HEK293 (cell line): ENCODE measurements around the gene TGDS.
A peak's percentile ranks its signal among the peaks of the same experiment; 100 is the strongest.

Experiments
- FEZF1 ChIP-seq: fragments of 450-650 bp; formaldehyde crosslinking; IDR thresholded peaks from 2 replicates; pipeline ENCODE4 v1.5.1; 2016; ENCODE audit warnings: missing biosample characterization, missing genetic modification characterization
- INSM2 ChIP-seq: fragments of 450-650 bp; formaldehyde crosslinking; IDR thresholded peaks from 2 replicates; pipeline ENCODE4 v1.5.1; 2016; ENCODE audit warnings: missing biosample characterization, missing genetic modification characterization
- OVOL3 ChIP-seq: fragments of 450-650 bp; formaldehyde crosslinking; IDR thresholded peaks from 2 replicates; pipeline ENCODE4 v1.5.1; 2016; ENCODE audit warnings: missing biosample characterization, missing genetic modification characterization
- RBAK ChIP-seq: fragments of 450-650 bp; formaldehyde crosslinking; IDR thresholded peaks from 2 replicates; pipeline ENCODE4 v1.5.1; 2016; ENCODE audit warnings: missing biosample characterization, missing genetic modification characterization
- SCRT1 ChIP-seq: fragments of 450-650 bp; formaldehyde crosslinking; IDR thresholded peaks from 2 replicates; pipeline ENCODE4 v1.5.1; 2016; ENCODE audit warnings: missing biosample characterization, missing genetic modification characterization, borderline replicate concordance
- SCRT2 ChIP-seq: fragments of 450-650 bp; formaldehyde crosslinking; IDR thresholded peaks from 2 replicates; pipeline ENCODE4 v1.5.1; 2016; ENCODE audit warnings: missing biosample characterization, missing genetic modification characterization
- WT1 ChIP-seq: fragments of 450-650 bp; formaldehyde crosslinking; IDR thresholded peaks from 2 replicates; pipeline ENCODE4 v1.5.1; 2016; ENCODE audit warnings: missing biosample characterization, missing genetic modification characterization
- ZBTB1 ChIP-seq: fragments of 450-650 bp; formaldehyde crosslinking; IDR thresholded peaks from 2 replicates; pipeline ENCODE4 v1.5.1; 2016; ENCODE audit warnings: missing biosample characterization, missing genetic modification characterization
- ZFHX2 ChIP-seq: fragments of 450-650 bp; formaldehyde crosslinking; conservative IDR thresholded peaks from 2 replicates; pipeline ENCODE4 v1.5.1; 2016; ENCODE audit warnings: missing biosample characterization, missing genetic modification characterization
- ZNF10 ChIP-seq: fragments of 450-650 bp; formaldehyde crosslinking; IDR thresholded peaks from 2 replicates; pipeline ENCODE4 v1.5.1; 2017; ENCODE audit warnings: missing biosample characterization, missing genetic modification characterization
- ZNF16 ChIP-seq: fragments of 450-650 bp; formaldehyde crosslinking; IDR thresholded peaks from 2 replicates; pipeline ENCODE4 v1.5.1; 2016; ENCODE audit warnings: low read depth, missing biosample characterization, missing genetic modification characterization
- ZNF221 ChIP-seq: fragments of 450-650 bp; formaldehyde crosslinking; IDR thresholded peaks from 2 replicates; pipeline ENCODE4 v1.5.1; 2017; ENCODE audit warnings: missing biosample characterization, missing genetic modification characterization, borderline replicate concordance
- ZNF248 ChIP-seq: fragments of 450-650 bp; formaldehyde crosslinking; IDR thresholded peaks from 2 replicates; pipeline ENCODE4 v1.5.1; 2017; ENCODE audit warnings: missing biosample characterization, missing genetic modification characterization
- ZNF266 ChIP-seq: fragments of 450-650 bp; formaldehyde crosslinking; IDR thresholded peaks from 2 replicates; pipeline ENCODE4 v1.5.1; 2016; ENCODE audit warnings: missing biosample characterization, missing genetic modification characterization, low read depth
- ZNF324 ChIP-seq: fragments of 450-650 bp; formaldehyde crosslinking; IDR thresholded peaks from 2 replicates; pipeline ENCODE4 v1.5.1; 2016; ENCODE audit warnings: missing biosample characterization, missing genetic modification characterization
- ZNF366 ChIP-seq: fragments of 450-650 bp; formaldehyde crosslinking; conservative IDR thresholded peaks from 2 replicates; pipeline ENCODE4 v1.5.1; 2016; ENCODE audit warnings: missing biosample characterization, missing genetic modification characterization
- ZNF398 ChIP-seq: fragments of 450-650 bp; formaldehyde crosslinking; IDR thresholded peaks from 2 replicates; pipeline ENCODE4 v1.5.1; 2017; ENCODE audit warnings: missing biosample characterization, missing genetic modification characterization
- ZNF423 ChIP-seq: fragments of 450-650 bp; formaldehyde crosslinking; IDR thresholded peaks from 2 replicates; pipeline ENCODE4 v1.5.1; 2016; ENCODE audit warnings: missing biosample characterization, missing genetic modification characterization
- ZNF521 ChIP-seq: fragments of 450-650 bp; formaldehyde crosslinking; IDR thresholded peaks from 2 replicates; pipeline ENCODE4 v1.5.1; 2017; ENCODE audit warnings: missing biosample characterization, mild to moderate bottlenecking, missing genetic modification characterization
- ZNF544 ChIP-seq: fragments of 450-650 bp; formaldehyde crosslinking; IDR thresholded peaks from 2 replicates; pipeline ENCODE4 v1.5.0; 2017; ENCODE audit warnings: missing biosample characterization, missing genetic modification characterization
- ZNF785 ChIP-seq: fragments of 450-650 bp; formaldehyde crosslinking; IDR thresholded peaks from 2 replicates; pipeline ENCODE4 v1.5.1; 2016; ENCODE audit warnings: missing biosample characterization, missing genetic modification characterization
- ZSCAN18 ChIP-seq: fragments of 450-650 bp; formaldehyde crosslinking; IDR thresholded peaks from 2 replicates; pipeline ENCODE4 v1.5.1; 2016; ENCODE audit warnings: missing biosample characterization, missing genetic modification characterization
- ZXDB ChIP-seq: fragments of 450-650 bp; formaldehyde crosslinking; IDR thresholded peaks from 2 replicates; pipeline ENCODE4 v1.5.1; 2016; ENCODE audit warnings: missing biosample characterization, missing genetic modification characterization
- TF ChIP-seq, protein P1 (sequence below): fragments of 450-650 bp; formaldehyde crosslinking; IDR thresholded peaks from 2 replicates; pipeline ENCODE4 v1.5.1; 2016; ENCODE audit warnings: missing biosample characterization, missing genetic modification characterization
- TF ChIP-seq, protein P2 (sequence below): fragments of 450-650 bp; formaldehyde crosslinking; IDR thresholded peaks from 2 replicates; pipeline ENCODE4 v1.5.1; 2016; ENCODE audit warnings: missing biosample characterization, missing genetic modification characterization
- TF ChIP-seq, protein P3 (sequence below): fragments of 450-650 bp; formaldehyde crosslinking; IDR thresholded peaks from 2 replicates; pipeline ENCODE4 v1.5.1; 2016; ENCODE audit warnings: missing biosample characterization, missing genetic modification characterization
- TF ChIP-seq, protein P4 (sequence below): fragments of 450-650 bp; formaldehyde crosslinking; IDR thresholded peaks from 2 replicates; pipeline ENCODE4 v1.5.1; 2017; ENCODE audit warnings: missing biosample characterization, missing genetic modification characterization

The TGDS gene

GRCh38 chr13:94595950-94596574, at the start of gene TGDS (continued):
- TF ChIP-seq SCRT1 (tag by site-specific recombination) (no peak), RBAK (no peak), ZNF785 (tag by site-specific recombination) (no peak), ZNF366 (tag by site-specific recombination) (no peak), ZNF398 (tag by site-specific recombination) (no peak), ZNF544 (tag by site-specific recombination) (no peak), INSM2 (tag by site-specific recombination) (no peak), ZBTB1 (tag by site-specific recombination) (no peak), ZFHX2 (peak; percentile 49), WT1 (tag by site-specific recombination) (no peak), FEZF1 (tag by site-specific recombination) (peak; percentile 61), ZNF266 (tag by site-specific recombination) (no peak), SCRT2 (tag by site-specific recombination) (no peak), ZNF16 (tag by site-specific recombination) (no peak), ZNF324 (0 out of 2 replicates have a peak, but pooled peaks have one; percentile 21), ZNF248 (tag by site-specific recombination) (no peak), ZXDB (tag by site-specific recombination) (peak; percentile 84), ZNF221 (no peak), OVOL3 (no peak), ZNF423 (tag by site-specific recombination) (no peak), ZNF521 (tag by site-specific recombination) (no peak), ZNF10 (tag by site-specific recombination) (no peak), ZSCAN18 (tag by site-specific recombination) (no peak)
- TF ChIP-seq, protein P1, sequence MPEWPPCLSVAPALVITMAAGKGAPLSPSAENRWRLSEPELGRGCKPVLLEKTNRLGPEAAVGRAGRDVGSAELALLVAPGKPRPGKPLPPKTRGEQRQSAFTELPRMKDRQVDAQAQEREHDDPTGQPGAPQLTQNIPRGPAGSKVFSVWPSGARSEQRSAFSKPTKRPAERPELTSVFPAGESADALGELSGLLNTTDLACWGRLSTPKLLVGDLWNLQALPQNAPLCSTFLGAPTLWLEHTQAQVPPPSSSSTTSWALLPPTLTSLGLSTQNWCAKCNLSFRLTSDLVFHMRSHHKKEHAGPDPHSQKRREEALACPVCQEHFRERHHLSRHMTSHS (tag by site-specific recombination): no peak
- TF ChIP-seq, protein P2, sequence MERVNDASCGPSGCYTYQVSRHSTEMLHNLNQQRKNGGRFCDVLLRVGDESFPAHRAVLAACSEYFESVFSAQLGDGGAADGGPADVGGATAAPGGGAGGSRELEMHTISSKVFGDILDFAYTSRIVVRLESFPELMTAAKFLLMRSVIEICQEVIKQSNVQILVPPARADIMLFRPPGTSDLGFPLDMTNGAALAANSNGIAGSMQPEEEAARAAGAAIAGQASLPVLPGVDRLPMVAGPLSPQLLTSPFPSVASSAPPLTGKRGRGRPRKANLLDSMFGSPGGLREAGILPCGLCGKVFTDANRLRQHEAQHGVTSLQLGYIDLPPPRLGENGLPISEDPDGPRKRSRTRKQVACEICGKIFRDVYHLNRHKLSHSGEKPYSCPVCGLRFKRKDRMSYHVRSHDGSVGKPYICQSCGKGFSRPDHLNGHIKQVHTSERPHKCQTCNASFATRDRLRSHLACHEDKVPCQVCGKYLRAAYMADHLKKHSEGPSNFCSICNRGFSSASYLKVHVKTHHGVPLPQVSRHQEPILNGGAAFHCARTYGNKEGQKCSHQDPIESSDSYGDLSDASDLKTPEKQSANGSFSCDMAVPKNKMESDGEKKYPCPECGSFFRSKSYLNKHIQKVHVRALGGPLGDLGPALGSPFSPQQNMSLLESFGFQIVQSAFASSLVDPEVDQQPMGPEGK (tag by site-specific recombination): 0 out of 2 replicates have a peak, but pooled peaks have one; percentile 23
- TF ChIP-seq, protein P3, sequence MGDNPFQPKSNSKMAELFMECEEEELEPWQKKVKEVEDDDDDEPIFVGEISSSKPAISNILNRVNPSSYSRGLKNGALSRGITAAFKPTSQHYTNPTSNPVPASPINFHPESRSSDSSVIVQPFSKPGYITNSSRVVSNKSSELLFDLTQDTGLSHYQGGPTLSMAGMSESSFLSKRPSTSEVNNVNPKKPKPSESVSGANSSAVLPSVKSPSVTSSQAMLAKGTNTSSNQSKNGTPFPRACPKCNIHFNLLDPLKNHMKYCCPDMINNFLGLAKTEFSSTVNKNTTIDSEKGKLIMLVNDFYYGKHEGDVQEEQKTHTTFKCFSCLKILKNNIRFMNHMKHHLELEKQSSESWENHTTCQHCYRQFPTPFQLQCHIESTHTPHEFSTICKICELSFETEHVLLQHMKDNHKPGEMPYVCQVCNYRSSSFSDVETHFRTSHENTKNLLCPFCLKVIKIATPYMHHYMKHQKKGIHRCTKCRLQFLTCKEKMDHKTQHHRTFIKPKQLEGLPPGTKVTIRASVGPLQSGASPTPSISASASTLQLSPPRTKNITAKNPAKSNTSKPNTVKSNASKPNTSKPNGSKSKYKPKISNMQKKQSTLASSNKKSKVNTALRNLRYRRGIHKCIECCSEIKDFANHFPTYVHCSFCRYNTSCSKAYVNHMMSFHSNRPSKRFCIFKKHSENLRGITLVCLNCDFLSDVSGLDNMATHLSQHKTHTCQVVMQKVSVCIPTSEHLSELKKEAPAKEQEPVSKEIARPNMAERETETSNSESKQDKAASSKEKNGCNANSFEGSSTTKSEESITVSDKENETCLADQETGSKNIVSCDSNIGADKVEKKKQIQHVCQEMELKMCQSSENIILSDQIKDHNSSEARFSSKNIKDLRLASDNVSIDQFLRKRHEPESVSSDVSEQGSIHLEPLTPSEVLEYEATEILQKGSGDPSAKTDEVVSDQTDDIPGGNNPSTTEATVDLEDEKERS: no peak
- TF ChIP-seq, protein P4, sequence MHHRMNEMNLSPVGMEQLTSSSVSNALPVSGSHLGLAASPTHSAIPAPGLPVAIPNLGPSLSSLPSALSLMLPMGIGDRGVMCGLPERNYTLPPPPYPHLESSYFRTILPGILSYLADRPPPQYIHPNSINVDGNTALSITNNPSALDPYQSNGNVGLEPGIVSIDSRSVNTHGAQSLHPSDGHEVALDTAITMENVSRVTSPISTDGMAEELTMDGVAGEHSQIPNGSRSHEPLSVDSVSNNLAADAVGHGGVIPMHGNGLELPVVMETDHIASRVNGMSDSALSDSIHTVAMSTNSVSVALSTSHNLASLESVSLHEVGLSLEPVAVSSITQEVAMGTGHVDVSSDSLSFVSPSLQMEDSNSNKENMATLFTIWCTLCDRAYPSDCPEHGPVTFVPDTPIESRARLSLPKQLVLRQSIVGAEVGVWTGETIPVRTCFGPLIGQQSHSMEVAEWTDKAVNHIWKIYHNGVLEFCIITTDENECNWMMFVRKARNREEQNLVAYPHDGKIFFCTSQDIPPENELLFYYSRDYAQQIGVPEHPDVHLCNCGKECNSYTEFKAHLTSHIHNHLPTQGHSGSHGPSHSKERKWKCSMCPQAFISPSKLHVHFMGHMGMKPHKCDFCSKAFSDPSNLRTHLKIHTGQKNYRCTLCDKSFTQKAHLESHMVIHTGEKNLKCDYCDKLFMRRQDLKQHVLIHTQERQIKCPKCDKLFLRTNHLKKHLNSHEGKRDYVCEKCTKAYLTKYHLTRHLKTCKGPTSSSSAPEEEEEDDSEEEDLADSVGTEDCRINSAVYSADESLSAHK (tag by site-specific recombination): peak; percentile 67
